Effector CD8-positive, alpha-beta T cell (primary cell): ENCODE measurements around the gene LTC4S.
"Not testable (repeated sequence)": the region's sequence is repeated elsewhere in the genome, so short reads cannot be mapped to it uniquely, and the experiment has no call there.

Experiments
- DNase-seq: peaks from one replicate; lab custom pipeline; 2025; lab: John Stamatoyannopoulos, UW

LTC4S gene

DNA sequence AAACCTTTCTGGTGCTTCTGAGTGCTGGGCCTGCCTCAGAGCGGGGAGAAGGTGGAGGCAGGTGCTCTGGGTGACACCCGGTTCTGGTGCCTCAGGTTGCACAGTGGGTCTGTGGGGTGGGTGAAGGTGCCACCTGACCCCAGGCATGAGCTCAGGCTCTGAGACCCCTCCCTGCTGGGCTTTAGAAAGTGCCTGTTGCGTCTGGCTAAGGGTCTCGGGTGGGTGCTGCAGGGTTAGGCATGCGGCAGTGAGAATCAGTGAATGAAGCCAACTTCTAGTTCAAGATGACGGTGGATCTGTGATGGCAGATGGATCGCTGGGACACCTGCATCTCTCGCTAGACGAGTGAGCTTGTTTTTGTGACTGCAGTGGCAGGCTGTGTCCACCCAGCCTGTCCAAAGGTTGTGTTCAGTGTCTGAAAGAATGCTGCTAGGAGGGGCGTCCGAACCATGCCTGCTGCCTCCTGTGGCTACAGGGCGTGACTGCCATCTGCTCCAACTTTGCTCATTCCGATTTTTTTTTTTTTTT is 31.9 kb downstream of the LTC4S start:
- no peak for DNase-seq

DNA sequence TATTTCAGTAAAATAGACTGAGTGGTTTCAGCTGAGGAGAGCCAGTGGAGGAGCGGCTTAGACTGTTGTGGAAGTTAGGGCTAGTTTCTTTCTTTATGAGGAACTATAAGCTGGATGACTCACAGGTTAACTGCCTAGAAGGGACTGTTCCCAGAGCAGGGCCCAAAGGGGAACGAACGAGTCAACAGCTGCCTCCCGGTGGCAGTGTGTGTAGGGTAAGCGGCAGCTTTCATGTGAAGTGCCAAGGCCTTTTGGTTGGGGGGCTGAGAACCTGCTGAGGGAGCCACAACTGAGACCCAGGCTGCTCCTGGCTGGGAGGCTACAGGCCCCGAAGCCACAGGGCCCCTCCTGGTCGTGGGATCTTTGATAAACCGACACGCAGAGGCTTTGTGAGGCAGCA is 33.9 kb downstream of the LTC4S start:
- no peak for DNase-seq

DNA sequence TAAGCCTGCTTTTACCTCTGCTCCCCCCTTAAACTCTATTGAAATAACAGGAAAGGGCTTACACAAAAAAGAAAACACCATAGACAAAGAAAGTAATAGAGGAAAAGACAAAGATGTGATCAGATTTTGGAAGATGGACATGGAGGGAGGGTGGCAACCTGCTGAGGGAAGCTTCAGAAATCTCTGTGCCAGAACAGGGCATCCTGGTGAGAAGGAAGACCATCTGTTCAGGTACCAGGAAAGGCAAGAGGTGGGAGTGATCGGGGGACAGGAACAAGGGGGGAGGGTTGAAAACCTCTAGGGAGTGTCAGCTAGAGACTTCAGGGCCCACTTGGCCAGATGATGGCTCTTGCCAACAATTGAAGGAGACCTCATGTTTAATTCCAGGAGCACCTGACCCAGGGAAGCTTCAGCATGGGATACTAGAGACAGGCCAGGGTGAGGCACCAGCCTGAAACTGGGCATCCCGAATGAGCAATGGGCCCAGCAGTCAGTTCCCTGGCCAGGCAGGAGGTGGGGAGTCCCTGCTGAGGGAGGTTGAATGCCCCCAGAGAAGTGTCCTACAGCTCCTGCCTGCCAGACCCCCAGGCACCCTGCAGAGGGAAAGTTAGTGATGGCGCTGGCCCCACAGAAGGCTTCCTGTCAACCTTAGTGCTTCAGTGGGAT is 35.1 kb downstream of the LTC4S start:
- no peak for DNase-seq

DNA sequence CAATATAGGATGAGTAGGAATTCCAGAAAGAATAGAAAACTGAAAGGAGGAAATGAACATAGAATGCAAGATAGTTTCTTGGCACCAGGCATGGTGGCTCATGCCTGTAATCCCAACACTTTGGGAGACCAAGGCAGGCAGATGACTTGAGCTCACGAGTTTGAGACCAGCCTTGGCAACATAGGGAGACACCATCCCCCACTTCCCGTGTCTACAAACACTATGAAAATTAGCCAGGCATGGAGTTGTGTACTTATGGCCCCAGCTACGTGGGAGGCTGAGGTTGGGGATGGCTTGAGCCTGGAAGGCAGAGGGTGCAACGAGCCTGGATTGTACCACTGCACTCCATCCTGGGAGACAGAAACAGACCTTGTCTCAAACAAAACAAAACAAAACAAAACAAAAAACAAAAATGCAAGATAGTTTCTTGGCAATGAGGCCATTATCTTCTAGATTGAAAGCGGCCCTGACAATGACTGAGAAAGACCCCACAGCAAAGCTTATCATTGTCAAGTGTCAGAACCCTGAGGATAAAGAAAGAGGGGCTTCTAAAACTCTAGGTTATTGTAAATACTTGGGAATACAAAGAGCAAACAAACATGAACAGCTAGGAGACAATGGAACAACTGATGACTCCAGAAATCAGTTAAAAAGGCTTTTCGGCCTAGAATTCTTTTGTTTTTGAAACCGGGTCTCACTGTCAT is 36.1 kb downstream of the LTC4S start:
- no peak for DNase-seq

DNA sequence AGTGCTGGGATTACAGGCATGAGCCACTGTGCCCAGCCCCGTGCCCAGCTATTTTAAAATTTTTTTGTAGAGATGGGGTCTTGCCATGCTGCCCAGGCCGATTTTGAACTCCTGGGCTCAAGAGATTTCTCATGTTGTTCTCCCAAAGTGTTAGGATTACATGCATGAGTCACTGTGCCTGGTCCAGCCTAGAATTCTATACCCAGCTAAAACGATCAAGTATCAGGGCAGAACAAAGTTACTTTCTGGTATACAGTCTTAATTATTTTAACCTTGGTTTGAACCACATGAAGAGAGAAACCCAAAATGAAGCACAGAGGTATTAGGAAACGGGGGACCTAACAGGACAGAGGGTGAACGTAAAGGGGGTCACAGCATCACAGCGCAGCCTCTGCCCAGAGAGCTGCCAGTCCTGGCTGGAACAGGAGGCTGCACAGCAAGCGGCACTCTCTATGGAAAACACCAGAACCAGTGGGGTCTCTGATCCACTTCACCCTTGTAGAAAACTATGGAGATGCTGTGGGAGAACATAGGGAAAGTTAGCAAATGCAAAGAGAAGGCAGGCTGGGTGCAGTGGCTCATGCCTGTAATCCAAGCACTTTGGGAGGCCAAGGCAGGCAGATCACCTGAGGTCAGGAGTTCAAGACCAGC is 37.2 kb downstream of the LTC4S start:
- no peak for DNase-seq

DNA sequence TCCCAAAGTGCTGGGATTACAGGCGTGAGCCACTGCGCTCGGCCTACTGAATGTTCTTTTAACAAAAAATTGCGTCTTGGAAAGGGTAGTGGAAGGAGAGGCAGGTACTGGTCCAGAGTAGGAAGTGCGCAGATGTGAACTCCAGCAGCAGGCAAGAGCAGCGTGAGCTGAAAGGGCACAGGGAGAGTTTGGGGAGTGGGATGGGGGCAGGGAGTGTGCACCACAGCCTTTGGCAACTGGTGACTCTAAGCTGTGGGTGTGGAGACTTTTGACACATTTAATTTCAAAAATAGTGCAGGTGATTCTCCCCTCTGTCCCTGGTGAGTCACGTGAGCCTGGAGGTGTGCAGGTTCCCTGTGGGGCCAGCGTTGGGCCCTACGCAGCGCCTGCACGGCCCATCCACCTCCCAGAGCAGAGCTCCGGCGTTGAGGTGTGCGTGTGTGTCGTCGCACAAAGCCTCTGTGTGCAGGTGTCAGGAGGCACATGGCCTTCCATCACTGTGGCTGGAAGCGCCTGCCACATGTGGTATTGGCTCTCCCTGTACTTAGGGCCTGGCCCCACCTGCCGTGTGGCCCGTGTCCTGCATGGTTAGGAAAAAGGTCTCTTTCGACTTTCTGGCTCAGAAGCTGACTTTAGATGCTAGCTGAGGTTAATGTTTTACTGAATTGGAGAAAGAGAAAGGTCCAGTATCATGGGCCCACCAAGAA is 38.4 kb downstream of the LTC4S start:
- no peak for DNase-seq

DNA sequence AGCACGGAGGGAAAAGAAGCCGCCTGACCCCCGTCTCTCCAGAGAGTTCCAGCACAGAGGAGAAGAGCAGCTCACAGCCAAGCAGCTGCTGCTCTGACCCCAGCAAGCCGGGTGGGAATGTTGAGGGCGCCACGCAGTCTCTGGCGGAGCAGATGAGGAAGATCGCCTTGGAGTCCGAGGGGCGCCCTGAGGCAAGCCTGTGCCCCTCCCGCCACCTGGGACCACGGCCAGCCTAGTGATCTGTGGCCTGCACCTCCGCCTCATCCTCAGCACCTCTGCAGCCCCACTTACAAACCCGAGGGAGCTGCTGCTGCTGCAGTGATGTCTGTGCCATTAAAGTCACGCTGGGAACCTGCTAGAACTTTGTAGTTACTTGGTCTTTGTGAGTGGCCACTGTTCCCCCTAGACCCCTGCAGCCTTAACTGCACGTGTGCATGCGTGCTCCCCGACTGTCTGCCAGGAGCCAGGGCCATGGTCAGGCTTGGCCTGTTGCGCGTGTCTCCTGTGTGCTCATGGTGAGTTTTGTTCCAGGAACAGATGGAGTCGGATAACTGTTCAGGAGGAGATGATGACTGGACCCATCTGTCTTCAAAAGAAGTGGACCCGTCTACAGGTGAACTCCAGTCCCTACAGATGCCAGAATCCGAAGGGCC is 39.4 kb downstream of the LTC4S start:
- no peak for DNase-seq

DNA sequence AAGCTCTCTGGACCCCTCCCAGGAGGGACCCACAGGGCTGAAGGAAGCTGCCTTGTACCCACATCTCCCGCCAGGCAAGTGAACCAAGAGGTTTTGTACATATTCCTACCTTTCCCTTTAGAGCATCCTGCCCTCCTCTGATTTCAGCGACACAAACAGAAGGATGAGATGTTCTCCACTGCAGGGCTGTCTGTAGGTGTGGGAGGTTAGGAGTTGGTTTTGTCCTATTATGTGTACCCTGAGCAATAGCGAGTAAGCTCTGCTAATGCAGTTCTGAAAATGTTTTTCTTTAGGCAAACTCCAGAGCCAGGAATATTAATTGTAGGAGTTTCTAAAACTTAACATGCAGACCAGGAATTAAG is 39.9 kb downstream of the LTC4S start:
- DNase-seq, result no peak

DNA sequence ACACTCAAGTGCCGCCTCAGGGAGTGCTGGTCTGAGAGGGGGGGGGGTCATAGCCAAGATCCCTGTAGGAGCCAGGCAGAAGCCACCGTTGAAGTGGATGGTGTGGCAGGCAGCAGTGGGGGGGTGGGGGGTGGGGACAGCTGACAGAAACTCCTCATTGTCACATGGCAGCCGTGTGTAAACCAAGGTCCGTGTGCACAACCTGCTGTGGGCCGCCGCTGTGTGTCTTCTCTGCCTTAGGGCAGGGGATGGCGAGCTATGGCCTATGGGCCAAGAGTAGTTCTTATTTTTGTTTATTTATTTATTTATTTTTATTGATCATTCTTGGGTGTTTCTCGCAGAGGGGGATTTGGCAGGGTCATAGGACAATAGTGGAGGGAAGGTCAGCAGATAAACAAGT is 40.3 kb downstream of the LTC4S start:
- DNase-seq, result no peak

DNA sequence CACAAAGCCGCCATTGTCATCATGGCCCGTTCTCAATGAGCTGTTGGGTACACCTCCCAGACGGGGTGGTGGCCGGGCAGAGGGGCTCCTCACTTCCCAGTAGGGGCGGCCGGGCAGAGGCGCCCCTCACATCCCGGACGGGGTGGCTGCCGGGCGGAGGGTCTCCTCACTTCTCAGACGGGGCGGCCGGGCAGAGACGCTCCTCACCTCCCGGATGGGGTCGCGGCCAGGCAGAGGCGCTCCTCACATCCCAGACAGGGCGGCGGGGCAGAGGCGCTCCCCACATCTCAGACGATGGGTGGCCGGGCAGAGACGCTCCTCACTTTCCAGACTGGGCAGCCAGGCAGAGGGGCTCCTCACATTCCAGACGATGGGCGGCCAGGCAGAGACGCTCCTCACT is 41.1 kb downstream of the LTC4S start:
- not testable (repeated sequence) for DNase-seq

DNA sequence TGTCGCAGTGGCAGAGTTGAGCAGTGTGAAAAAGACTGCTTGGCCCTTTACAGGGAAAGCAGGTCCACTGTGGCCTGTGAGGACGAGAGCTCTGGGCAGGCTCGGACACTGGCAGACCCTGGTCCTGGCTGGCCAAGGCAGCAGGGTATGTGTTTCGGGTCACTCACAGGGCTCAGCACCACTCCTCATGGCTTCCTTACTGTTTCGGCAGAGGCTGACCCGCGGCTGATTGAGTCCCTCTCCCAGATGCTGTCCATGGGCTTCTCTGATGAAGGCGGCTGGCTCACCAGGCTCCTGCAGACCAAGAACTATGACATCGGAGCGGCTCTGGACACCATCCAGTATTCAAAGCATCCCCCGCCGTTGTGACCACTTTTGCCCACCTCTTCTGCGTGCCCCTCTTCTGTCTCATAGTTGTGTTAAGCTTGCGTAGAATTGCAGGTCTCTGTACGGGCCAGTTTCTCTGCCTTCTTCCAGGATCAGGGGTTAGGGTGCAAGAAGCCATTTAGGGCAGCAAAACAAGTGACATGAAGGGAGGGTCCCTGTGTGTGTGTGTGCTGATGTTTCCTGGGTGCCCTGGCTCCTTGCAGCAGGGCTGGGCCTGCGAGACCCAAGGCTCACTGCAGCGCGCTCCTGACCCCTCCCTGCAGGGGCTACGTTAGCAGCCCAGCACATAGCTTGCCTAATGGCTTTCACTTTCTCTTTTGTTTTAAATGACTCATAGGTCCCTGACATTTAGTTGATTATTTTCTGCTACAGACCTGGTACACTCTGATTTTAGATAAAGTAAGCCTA is 42.6 kb downstream of the LTC4S start:
- peak; percentile 18 for DNase-seq

DNA sequence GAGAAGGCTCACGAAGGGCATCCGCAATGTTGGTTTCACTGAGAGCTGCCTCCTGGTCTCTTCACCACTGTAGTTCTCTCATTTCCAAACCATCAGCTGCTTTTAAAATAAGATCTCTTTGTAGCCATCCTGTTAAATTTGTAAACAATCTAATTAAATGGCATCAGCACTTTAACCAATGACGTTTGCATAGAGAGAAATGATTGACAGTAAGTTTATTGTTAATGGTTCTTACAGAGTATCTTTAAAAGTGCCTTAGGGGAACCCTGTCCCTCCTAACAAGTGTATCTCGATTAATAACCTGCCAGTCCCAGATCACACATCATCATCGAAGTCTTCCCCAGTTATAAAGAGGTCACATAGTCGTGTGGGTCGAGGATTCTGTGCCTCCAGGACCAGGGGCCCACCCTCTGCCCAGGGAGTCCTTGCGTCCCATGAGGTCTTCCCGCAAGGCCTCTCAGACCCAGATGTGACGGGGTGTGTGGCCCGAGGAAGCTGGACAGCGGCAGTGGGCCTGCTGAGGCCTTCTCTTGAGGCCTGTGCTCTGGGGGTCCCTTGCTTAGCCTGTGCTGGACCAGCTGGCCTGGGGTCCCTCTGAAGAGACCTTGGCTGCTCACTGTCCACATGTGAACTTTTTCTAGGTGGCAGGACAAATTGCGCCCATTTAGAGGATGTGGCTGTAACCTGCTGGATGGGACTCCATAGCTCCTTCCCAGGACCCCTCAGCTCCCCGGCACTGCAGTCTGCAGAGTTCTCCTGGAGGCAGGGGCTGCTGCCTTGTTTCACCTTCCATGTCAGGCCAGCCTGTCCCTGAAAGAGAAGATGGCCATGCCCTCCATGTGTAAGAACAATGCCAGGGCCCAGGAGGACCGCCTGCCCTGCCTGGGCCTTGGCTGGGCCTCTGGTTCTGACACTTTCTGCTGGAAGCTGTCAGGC is 43.6 kb downstream of the LTC4S start:
- no peak for DNase-seq

DNA sequence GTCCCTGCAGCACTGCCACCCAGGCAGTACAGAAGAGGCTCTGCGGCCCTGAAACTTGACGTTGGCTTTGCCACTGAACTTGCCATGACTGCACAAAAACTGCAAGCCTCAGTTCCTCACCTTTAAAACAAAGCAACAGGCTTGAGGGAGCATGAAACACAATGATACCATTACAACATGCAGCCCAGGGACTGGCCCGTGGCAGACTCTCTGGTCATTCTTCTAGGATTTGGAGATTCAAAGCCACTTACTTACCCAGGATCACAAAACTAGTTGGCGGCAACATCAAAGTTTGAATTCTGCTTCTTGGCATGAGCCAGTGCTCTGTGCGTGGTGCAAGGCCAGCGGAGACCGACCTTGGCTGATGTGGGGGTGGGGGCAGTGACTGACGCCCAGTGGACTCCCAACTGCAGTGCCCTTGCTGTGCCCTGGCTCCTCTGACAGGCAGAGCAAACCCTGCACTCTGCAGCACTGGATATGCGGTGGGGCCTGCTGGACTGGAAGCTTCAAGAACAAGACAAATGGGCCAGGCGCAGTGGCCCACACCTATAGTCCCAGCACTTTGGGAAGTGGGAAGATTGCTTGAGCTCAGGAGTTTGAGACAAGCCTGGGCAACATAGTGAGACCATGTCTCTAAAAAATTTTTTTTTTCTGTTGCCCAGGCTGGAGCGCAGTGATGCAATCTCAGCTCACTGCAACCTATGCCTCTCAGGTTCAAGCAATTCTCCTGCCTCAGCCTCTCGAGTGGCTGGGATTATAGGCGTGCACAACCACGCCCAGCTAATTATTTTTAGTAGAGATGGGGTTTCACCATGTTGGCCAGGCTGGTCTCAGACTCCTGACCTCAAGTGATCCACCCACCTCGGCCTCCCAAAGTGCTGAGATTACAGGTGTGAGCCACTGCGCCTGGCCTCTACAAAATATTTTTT is 45.8 kb downstream of the LTC4S start:
- DNase-seq, result no peak

DNA sequence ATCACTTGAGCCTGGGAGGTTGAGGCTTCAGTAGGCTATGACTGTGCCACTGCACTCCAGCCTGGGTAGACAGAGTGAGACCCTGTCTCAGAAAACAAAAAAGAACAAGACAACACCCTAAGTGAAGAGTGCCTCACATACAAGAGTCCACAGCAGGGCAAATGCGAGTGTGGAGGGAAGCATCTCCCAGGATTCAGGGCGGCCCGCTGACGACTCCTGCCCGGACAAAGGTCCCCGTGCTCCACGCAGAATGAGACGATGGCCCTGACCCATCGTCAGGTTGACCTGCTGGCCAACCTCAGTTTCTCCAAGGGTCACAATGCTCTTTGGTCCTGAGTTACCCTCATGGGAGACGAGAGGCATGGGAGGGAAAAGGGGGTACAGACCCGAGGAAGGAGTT is 46.5 kb downstream of the LTC4S start:
- no peak for DNase-seq

DNA sequence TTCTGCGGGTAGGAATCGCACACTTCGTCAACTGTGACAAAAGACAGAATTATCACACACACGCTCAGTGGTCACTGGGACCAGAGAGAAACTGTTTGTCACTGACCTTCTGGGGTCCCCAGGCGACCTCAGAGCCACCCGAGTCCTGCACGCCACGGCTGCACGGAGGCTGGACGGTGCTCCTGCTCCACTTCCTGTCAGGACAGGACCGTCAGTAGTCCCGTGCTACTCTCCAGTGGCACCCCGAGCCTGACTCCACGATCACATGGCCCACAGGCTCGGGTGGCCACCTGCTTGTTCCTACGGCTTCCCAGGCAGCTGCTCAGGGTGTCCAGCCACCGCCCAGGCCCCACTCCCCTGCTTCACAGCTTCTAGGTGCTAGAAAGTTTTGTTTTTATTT is 47.0 kb downstream of the LTC4S start:
- DNase-seq, result no peak

DNA sequence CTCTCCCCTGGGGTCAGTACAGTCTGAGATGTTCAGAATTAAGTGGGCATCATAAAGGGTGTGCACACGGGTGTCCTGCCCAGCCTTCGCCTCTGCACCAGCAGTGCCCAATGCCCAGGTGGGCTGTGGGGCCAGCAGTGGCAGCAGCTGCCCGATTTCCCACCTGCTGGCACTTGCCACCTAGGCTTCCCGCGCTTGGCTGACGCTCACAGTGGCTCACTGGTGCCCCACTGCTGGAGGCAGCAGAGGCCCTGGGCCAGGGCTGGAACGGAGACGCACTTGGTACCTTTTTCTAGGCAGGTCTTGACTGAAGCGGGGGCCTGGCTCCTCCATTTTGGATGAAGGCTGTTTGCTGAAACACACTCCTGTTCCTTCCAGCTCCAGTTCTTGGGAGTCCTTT is 47.8 kb downstream of the LTC4S start:
- DNase-seq, result no peak
